GM13976 (cell line): ENCODE results near the gene ATP11B.

Experiments used
- DNase-seq: peaks from one replicate; pipeline ENCODE4 v3.0.0; 2012; ENCODE audit warnings: low spot score
- CTCF ChIP-seq: IDR thresholded peaks from 2 replicates; pipeline ENCODE4 v1.5.1; 2012; ENCODE audit warnings: borderline replicate concordance, mild to moderate bottlenecking; ENCODE audit not compliant: insufficient read depth; ENCODE audit errors: extremely low read depth, missing control alignments, control extremely low read depth
- in situ Hi-C: fragments of 300-500 bp; cut with MboI; formaldehyde crosslinking; loops from one replicate; pipeline ENCODE4 v1.12.0; 2022; ENCODE audit warnings: low sequenced_read_pairs, mixed read lengths, inconsistent platforms; ENCODE audit not compliant: unreplicated experiment

Gene ATP11B

GRCh38 chr3:182957676-182958266, 164.5 kb downstream of the ATP11B start:
- in situ Hi-C loops: no loop called here

GRCh38 chr3:182959474-182960350, 166.4 kb downstream of the ATP11B start:
- in situ Hi-C loops: no loop called here
- no peak for DNase-seq
- no peak for TF ChIP-seq CTCF

More at GRCh38 chr3:182957676-182958266, 164.5 kb downstream of the ATP11B start:
- no peak for TF ChIP-seq CTCF
- no peak for DNase-seq

- no peak for TF ChIP-seq CTCF
- no peak for DNase-seq
- in situ Hi-C loops: no loop called here
These were observed 168.9 kb downstream of the ATP11B start for GRCh38 chr3:182962166-182962565.

- DNase-seq: no peak
- TF ChIP-seq CTCF: no peak
- in situ Hi-C loops: no loop called here
These were observed 170.9 kb downstream of the ATP11B start for GRCh38 chr3:182964179-182964578.

GRCh38 chr3:182965861-182966366, 172.6 kb downstream of the ATP11B start:
- in situ Hi-C loops: no loop called here
- TF ChIP-seq CTCF: no peak
- no peak for DNase-seq

- no peak for TF ChIP-seq CTCF
- in situ Hi-C loops: no loop called here
- DNase-seq: peak; percentile 37
These were observed 174.2 kb downstream of the ATP11B start for GRCh38 chr3:182967218-182968204.
